GM12878 (cell line): Measurements from ENCODE around the gene COL23A1. TPM values are rescaled to one million over a fixed set of nuclear protein-coding genes. Genes with fewer than 3 reads are reported as not detected.

ENCODE experiments used
- CREM ChIP-seq: IDR thresholded peaks from 2 replicates; pipeline ENCODE4 v1.6.1; 2014; ENCODE audit warnings: antibody characterized with exemption, low read depth
- HDGF ChIP-seq: fragments of 450-650 bp; IDR thresholded peaks from 2 replicates; pipeline ENCODE4 v1.6.1; 2016; ENCODE audit warnings: antibody characterized with exemption
- IKZF1 ChIP-seq: fragments of 450-650 bp; conservative IDR thresholded peaks from 2 replicates; pipeline ENCODE4 v1.6.1; 2017; ENCODE audit warnings: antibody characterized with exemption, mild to moderate bottlenecking
- NFXL1 ChIP-seq: fragments of 450-650 bp; IDR thresholded peaks from 2 replicates; pipeline ENCODE4 v1.6.1; 2017; ENCODE audit warnings: antibody characterized with exemption, mild to moderate bottlenecking, borderline replicate concordance
- YY1 ChIP-seq: IDR thresholded peaks from 2 replicates; pipeline ENCODE4 v1.6.1; 2011; ENCODE audit warnings: low read depth, mild to moderate bottlenecking, low read length
- ZNF592 ChIP-seq: fragments of 450-650 bp; IDR thresholded peaks from 2 replicates; pipeline ENCODE4 v1.6.1; 2017; ENCODE audit warnings: mild to moderate bottlenecking, moderate library complexity
- polyA plus RNA-seq, 11 experiments: library from polyadenylated mRNA; depleted of rRNA in 4 of 11; unstranded in 6 of 11; stranded (reverse) in 5 of 11; fragments of >200 nt; fragmentation: Nextera tagmentation in 4 of 11; fragmentation: Illumina TruSeq in 1 of 11; extraction: Ambion mirVana in 4 of 11; extraction: Trizol in 1 of 11; gene quantifications; 1 replicate in 1 of 11; 2 replicates in 10 of 11; pipeline versions ENCODE4 v1.2.1 to v1.2.3, GENCODE V29; 2011 to 2016; ENCODE audit warnings: inconsistent platforms in 2 of 11, missing spikeins in 2 of 11, low read depth in 1 of 11
- total RNA-seq, 4 experiments: library from RNA; depleted of rRNA in 3 of 4; stranded (reverse); fragments of >200 nt in 3 of 4; fragmentation: Illumina TruSeq in 1 of 4; extraction: Trizol in 1 of 4; gene quantifications; 2 replicates each; pipeline versions ENCODE4 v1.2.1 to v1.2.3, GENCODE V29; 2013 to 2021
- TF ChIP-seq, protein P1 (sequence below): fragments of 450-650 bp; formaldehyde crosslinking; IDR thresholded peaks from 2 replicates; pipeline ENCODE4 v1.5.0; 2022; ENCODE audit warnings: mild to moderate bottlenecking, missing genetic modification characterization

The COL23A1 gene
- total and polyA plus RNA-seq, 10 of the 15 experiments (the other 5 are each of a cell fraction or from before 2014, with no cell fraction given) = 0.03 to 0.83 (median 0.09) TPM; not detected in 5

- TF ChIP-seq ZNF592 = no peak
- TF ChIP-seq IKZF1 = no peak
- TF ChIP-seq, protein P1, sequence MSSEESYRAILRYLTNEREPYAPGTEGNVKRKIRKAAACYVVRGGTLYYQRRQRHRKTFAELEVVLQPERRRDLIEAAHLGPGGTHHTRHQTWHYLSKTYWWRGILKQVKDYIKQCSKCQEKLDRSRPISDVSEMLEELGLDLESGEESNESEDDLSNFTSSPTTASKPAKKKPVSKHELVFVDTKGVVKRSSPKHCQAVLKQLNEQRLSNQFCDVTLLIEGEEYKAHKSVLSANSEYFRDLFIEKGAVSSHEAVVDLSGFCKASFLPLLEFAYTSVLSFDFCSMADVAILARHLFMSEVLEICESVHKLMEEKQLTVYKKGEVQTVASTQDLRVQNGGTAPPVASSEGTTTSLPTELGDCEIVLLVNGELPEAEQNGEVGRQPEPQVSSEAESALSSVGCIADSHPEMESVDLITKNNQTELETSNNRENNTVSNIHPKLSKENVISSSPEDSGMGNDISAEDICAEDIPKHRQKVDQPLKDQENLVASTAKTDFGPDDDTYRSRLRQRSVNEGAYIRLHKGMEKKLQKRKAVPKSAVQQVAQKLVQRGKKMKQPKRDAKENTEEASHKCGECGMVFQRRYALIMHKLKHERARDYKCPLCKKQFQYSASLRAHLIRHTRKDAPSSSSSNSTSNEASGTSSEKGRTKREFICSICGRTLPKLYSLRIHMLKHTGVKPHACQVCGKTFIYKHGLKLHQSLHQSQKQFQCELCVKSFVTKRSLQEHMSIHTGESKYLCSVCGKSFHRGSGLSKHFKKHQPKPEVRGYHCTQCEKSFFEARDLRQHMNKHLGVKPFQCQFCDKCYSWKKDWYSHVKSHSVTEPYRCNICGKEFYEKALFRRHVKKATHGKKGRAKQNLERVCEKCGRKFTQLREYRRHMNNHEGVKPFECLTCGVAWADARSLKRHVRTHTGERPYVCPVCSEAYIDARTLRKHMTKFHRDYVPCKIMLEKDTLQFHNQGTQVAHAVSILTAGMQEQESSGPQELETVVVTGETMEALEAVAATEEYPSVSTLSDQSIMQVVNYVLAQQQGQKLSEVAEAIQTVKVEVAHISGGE (CRISPR knock-in tag) = no peak
- no peak for TF ChIP-seq NFXL1
- no peak for TF ChIP-seq YY1
- no peak for TF ChIP-seq HDGF
- TF ChIP-seq CREM = no peak
- TF ChIP-seq, all 136 proteins: peak for 0
These were observed 319.0 kb downstream of the COL23A1 start (continued) for GRCh38 chr5:178271231-178271630.
